Measurements from ENCODE around the gene CARD19.

CARD19 gene

DNA sequence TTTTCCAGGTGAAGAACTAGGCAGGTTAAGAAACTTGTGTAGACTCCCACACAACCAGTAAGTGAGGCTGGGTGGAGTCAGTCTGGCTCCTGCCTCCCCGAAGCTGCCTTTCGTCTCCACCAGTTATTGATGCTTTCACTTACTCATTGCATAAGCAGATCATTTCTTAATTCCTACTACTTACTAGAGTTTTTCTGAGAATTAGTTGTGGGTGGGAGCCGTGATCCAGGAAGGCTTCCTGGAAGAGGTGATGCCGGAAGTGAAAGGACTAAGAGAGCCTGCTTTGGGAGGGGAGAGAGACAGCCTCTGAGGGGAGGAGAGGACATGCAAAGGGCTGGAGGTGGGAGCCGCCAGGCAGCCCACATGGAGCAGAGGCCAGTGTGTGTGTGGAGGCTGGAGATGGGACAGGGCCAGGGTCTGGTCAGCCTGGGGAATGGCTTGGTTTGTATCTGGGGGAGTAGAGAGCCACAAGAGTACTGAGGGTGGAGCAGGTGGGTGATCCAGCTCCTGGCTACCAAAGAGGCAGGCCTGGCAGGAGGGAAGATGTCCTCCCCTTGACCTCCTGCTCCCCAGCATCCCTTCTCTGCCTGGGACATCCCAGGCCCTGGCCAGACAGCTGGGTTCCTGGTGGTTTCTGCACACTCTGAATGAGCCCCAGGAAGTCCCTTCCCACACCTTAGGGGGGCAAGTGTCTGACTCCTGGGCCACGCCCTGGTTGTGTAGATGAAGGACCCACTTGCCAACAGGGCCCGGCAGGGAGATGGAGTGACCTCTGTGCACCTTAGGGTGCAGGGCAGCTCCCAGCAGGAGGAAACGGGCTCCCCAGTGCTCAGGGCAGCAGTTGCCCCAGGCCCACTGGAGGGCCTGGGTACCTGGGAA is 12.2 kb upstream of the CARD19 start:
- no peak overlapping the region for H3K4me3 ChIP-seq (replicated peaks; ENCODE audit: low read depth, low read length)
- TF ChIP-seq CTCF (IDR thresholded peaks at IDR 0.05; ENCODE audit: low read length, missing control alignments) = no peak
- DNase-seq (ENCODE audit: low read depth) = no peak

DNA sequence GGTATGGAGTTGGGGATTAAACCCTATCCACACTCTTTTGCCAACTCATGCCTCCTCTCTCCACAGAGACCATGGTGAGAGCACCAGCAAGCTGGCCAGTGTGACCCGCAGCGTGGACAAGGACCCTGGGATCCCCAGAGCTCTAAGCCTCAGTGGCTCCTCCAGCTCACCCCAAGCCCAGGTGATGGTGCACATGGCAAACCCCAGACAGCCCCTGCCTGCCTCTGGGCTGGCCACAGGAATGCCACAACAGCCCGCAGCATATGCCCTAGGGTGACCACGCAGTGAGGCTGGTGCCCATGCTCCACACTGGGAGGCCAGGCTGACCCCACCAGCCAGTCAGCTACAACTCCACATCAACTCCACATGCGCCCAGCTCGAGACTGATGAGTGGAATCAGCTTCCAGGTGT is 11.5 kb upstream of the CARD19 start:
- no peak for TF ChIP-seq CTCF (IDR thresholded peaks at IDR 0.05; ENCODE audit: low read length, missing control alignments)
- no peak for DNase-seq (ENCODE audit: low read depth)
- no peak overlapping the region for H3K4me3 ChIP-seq (replicated peaks; ENCODE audit: low read depth, low read length)

- TF ChIP-seq CTCF (IDR thresholded peaks at IDR 0.05; ENCODE audit: low read length, missing control alignments) = no peak
- DNase-seq (ENCODE audit: low read depth) = no peak
- H3K4me3 ChIP-seq (replicated peaks; ENCODE audit: low read depth, low read length) = no peak overlapping the region
Measured at GRCh38 chr9:93085676-93086075, 10.3 kb upstream of the CARD19 start.

- DNase-seq (ENCODE audit: low read depth) = no peak
- no peak for TF ChIP-seq CTCF (IDR thresholded peaks at IDR 0.05; ENCODE audit: low read length, missing control alignments)
- no peak overlapping the region for H3K4me3 ChIP-seq (replicated peaks; ENCODE audit: low read depth, low read length)
Measured at GRCh38 chr9:93086447-93087224, 9.4 kb upstream of the CARD19 start.

GRCh38 chr9:93087971-93088655 is 7.9 kb upstream of the CARD19 start:
- no peak overlapping the region for H3K4me3 ChIP-seq (replicated peaks; ENCODE audit: low read depth, low read length)

GRCh38 chr9:93088656-93089015 is 7.4 kb upstream of the CARD19 start:
- TF ChIP-seq CTCF (IDR thresholded peaks at IDR 0.05; ENCODE audit: low read length, missing control alignments) = no peak
- no peak overlapping the region for H3K4me3 ChIP-seq (replicated peaks; ENCODE audit: low read depth, low read length)
- DNase-seq (ENCODE audit: low read depth) = no peak

More at GRCh38 chr9:93087971-93088655, 7.9 kb upstream of the CARD19 start:
- no peak for DNase-seq (ENCODE audit: low read depth)
- TF ChIP-seq CTCF (IDR thresholded peaks at IDR 0.05; ENCODE audit: low read length, missing control alignments) = no peak

Data from fibroblast of pulmonary artery (primary cell).